ENCODE data around the gene ALPI.

DNA sequence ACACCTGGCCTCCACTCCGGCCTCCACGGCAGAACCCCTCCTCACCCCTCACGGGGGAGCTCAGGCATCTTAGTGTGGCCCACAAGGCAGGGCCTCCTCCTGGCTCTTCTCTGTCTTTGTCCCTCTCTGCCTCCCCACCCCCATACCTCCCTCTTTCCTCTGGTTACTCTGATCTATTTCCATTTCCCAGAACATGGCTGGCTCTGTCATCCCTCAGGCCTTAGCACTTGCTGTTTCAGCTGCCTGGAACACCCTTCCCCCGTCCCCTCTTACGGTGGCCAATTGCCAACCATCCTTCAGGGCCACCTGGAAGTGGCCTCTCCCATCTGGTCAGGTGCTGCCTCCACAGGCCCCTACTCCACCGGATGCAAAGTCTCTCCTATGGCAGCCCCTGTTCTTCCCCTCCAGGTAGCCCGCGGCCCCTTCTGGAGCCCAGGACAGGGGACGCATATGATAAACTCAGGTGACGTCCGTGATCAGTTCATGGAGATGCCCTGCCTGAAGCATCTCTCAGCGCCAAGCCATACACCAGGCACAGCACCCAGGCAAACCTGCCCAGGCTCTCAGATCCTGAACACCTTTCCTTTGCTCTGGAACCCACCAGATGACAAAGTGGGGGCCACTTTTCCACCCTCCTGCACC lies 35.3 kb downstream of the ALPI start:
- TF ChIP-seq MZF1 (tag by site-specific recombination; IDR thresholded peaks at IDR 0.05; ENCODE audit: borderline replicate concordance) (no peak), MEIS1 (CRISPR knock-in tag; IDR thresholded peaks at IDR 0.05; ENCODE audit: borderline replicate concordance) (no peak), ZNF558 (tag by site-specific recombination; IDR thresholded peaks at IDR 0.05) (no peak), ZNF23 (tag by site-specific recombination; IDR thresholded peaks at IDR 0.05; ENCODE audit: borderline replicate concordance) (no peak), ZNF621 (tag by site-specific recombination; IDR thresholded peaks at IDR 0.05) (no peak), SETDB1 (IDR thresholded peaks at IDR 0.05; ENCODE audit: insufficient read length, low read length) (no peak), KLF7 (tag by site-specific recombination; IDR thresholded peaks at IDR 0.05; ENCODE audit: borderline replicate concordance) (no peak), GFI1B (tag by site-specific recombination; IDR thresholded peaks at IDR 0.05) (no peak), HOXA7 (CRISPR knock-in tag; IDR thresholded peaks at IDR 0.05; ENCODE audit: borderline replicate concordance) (no peak), TCF7L2 (IDR thresholded peaks at IDR 0.05; ENCODE audit: borderline replicate concordance, low read depth, low read length) (no peak)
- TF ChIP-seq, protein P1, sequence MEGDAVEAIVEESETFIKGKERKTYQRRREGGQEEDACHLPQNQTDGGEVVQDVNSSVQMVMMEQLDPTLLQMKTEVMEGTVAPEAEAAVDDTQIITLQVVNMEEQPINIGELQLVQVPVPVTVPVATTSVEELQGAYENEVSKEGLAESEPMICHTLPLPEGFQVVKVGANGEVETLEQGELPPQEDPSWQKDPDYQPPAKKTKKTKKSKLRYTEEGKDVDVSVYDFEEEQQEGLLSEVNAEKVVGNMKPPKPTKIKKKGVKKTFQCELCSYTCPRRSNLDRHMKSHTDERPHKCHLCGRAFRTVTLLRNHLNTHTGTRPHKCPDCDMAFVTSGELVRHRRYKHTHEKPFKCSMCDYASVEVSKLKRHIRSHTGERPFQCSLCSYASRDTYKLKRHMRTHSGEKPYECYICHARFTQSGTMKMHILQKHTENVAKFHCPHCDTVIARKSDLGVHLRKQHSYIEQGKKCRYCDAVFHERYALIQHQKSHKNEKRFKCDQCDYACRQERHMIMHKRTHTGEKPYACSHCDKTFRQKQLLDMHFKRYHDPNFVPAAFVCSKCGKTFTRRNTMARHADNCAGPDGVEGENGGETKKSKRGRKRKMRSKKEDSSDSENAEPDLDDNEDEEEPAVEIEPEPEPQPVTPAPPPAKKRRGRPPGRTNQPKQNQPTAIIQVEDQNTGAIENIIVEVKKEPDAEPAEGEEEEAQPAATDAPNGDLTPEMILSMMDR (tag by site-specific recombination; IDR thresholded peaks at IDR 0.05): no peak
